OCI-LY1 (cell line): ENCODE data around the gene PANK4.

Experiments
- H2AFZ ChIP-seq: fragments of 200-600 bp; sonication (generic), shearing (Covaris generic); 2 replicates; pipeline ENCODE4 v1.6.0; 2014; ENCODE audit warnings: antibody characterized with exemption, mild to moderate bottlenecking, low read length
- H3F3A ChIP-seq: fragments of 200-600 bp; sonication (generic), shearing (Covaris generic); 2 replicates; pipeline ENCODE4 v1.6.0; 2014; ENCODE audit warnings: mild to moderate bottlenecking, antibody characterized with exemption, low read length, moderate library complexity; ENCODE audit not compliant: insufficient read depth
- H3K27ac ChIP-seq: fragments of 200-600 bp; sonication (generic); 2 replicates; pipeline ENCODE4 v1.5.1; 2014; ENCODE audit warnings: low read length, mixed run types, mild to moderate bottlenecking, low read depth; ENCODE audit not compliant: poor library complexity, severe bottlenecking
- H3K27me3 ChIP-seq: fragments of 200-600 bp; sonication (generic); 2 replicates; pipeline ENCODE4 v1.6.0; 2014; ENCODE audit warnings: antibody characterized with exemption, mild to moderate bottlenecking, low read length, moderate library complexity; ENCODE audit not compliant: insufficient read depth
- H3K36me3 ChIP-seq: fragments of 200-600 bp; sonication (generic); 2 replicates; pipeline ENCODE4 v1.6.1; 2014; ENCODE audit warnings: mild to moderate bottlenecking, antibody characterized with exemption, low read length, moderate library complexity, mixed read lengths; ENCODE audit not compliant: insufficient read depth
- H3K4me1 ChIP-seq: fragments of 200-600 bp; sonication (generic); 2 replicates; pipeline ENCODE4 v1.5.1; 2014; ENCODE audit warnings: mild to moderate bottlenecking, low read length, moderate library complexity; ENCODE audit not compliant: insufficient read depth, severe bottlenecking
- H3K4me2 ChIP-seq: fragments of 200-600 bp; sonication (generic), shearing (Covaris generic); 2 replicates; pipeline ENCODE4 v1.6.1; 2014; ENCODE audit warnings: low read length
- H3K4me3 ChIP-seq: fragments of 200-600 bp; sonication (generic); 2 replicates; pipeline ENCODE4 v1.5.1; 2014; ENCODE audit warnings: low read length, low read depth, mild to moderate bottlenecking, mixed read lengths; ENCODE audit not compliant: poor library complexity, severe bottlenecking
- H3K79me2 ChIP-seq: fragments of 200-600 bp; shearing (Covaris generic); 2 replicates; pipeline ENCODE4 v1.6.1; 2016; ENCODE audit warnings: mixed run types, low read length, mixed read lengths; ENCODE audit not compliant: insufficient read depth
- H3K9ac ChIP-seq: fragments of 200-600 bp; sonication (generic), shearing (Covaris generic); 2 replicates; pipeline ENCODE4 v1.6.1; 2014; ENCODE audit warnings: mild to moderate bottlenecking, low read length, mixed read lengths
- H3K9me2 ChIP-seq: fragments of 200-600 bp; sonication (generic), shearing (Covaris generic); 2 replicates; pipeline ENCODE4 v1.6.1; 2014; ENCODE audit warnings: low read depth, mild to moderate bottlenecking, low read length, mixed read lengths
- H3K9me3 ChIP-seq: fragments of 200-600 bp; shearing (Covaris generic); 2 replicates; pipeline ENCODE4 v1.6.1; 2014; ENCODE audit warnings: low read length, mixed read lengths
- H4K20me1 ChIP-seq: fragments of 200-600 bp; sonication (generic), shearing (Covaris generic); 2 replicates; pipeline ENCODE4 v1.6.0; 2016; ENCODE audit warnings: mild to moderate bottlenecking, low read length; ENCODE audit not compliant: insufficient read depth
- CTCF ChIP-seq: fragments of 200-600 bp; sonication (generic), shearing (Covaris generic); IDR thresholded peaks from 2 replicates; pipeline ENCODE4 v1.5.1; 2017; ENCODE audit warnings: mild to moderate bottlenecking, antibody characterized with exemption, low read length, moderate library complexity, mixed read lengths
- EZH2 ChIP-seq: fragments of 200-600 bp; sonication (generic), shearing (Covaris generic); IDR thresholded peaks from 2 replicates; pipeline ENCODE4 v1.8.0; 2017; ENCODE audit warnings: borderline replicate concordance, mixed run types, mild to moderate bottlenecking, antibody characterized with exemption, low read length, moderate library complexity, mixed read lengths

Gene PANK4

GRCh38 chr1:2528966-2529783 is 2.8 kb upstream of the PANK4 start:
- H3K27me3 ChIP-seq, result 0 out of 2 replicates have a peak, but pooled peaks cover 12% of the 10 kb centered on the region
- peaks cover 16% of the 10 kb centered on the region for H3K79me2 ChIP-seq
- H3K4me1 ChIP-seq, result peaks cover 20% of the 10 kb centered on the region
- H3F3A ChIP-seq, result no peaks in the 10 kb centered on the region
- H3K27ac ChIP-seq, result no peak overlapping the region
- no peaks in the 10 kb centered on the region for H3K36me3 ChIP-seq
- no peak overlapping the region for H3K4me3 ChIP-seq
- no peak overlapping the region for H3K4me2 ChIP-seq
- no peak overlapping the region for H2AFZ ChIP-seq
- no peaks in the 10 kb centered on the region for H4K20me1 ChIP-seq
- TF ChIP-seq CTCF (no peak), EZH2 (no peak)
- H3K9me2 ChIP-seq, result no peaks in the 10 kb centered on the region
- H3K9ac ChIP-seq, result no peak overlapping the region
- no peaks in the 10 kb centered on the region for H3K9me3 ChIP-seq

GRCh38 chr1:2528611-2528965 is 2.2 kb upstream of the PANK4 start:
- Histone ChIP-seq H3K9ac (no peak overlapping the region), H3K4me2 (no peak overlapping the region), H3K9me3 (no peaks in the 10 kb centered on the region), H3K79me2 (peaks cover 22% of the 10 kb centered on the region), H2AFZ (no peak overlapping the region), H3K9me2 (no peaks in the 10 kb centered on the region), H3K4me3 (no peak overlapping the region), H4K20me1 (no peaks in the 10 kb centered on the region), H3K4me1 (peaks cover 26% of the 10 kb centered on the region), H3F3A (no peaks in the 10 kb centered on the region), H3K36me3 (no peaks in the 10 kb centered on the region), H3K27ac (no peak overlapping the region), H3K27me3 (0 out of 2 replicates have a peak, but pooled peaks cover 9% of the 10 kb centered on the region)
- no peak for TF ChIP-seq CTCF
- no peak for TF ChIP-seq EZH2

GRCh38 chr1:2528016-2528415 is 1.6 kb upstream of the PANK4 start:
- Histone ChIP-seq H3K9me2 (no peaks in the 10 kb centered on the region), H3K9me3 (no peaks in the 10 kb centered on the region), H3K36me3 (0 out of 2 replicates have a peak, but pooled peaks cover 2% of the 10 kb centered on the region), H3K4me3 (no peak overlapping the region), H3K4me2 (no peak overlapping the region), H3K27ac (no peak overlapping the region), H3F3A (no peaks in the 10 kb centered on the region), H3K9ac (no peak overlapping the region), H4K20me1 (no peaks in the 10 kb centered on the region), H2AFZ (no peak overlapping the region), H3K79me2 (peaks cover 28% of the 10 kb centered on the region), H3K27me3 (0 out of 2 replicates have a peak, but pooled peaks cover 9% of the 10 kb centered on the region), H3K4me1 (peaks cover 26% of the 10 kb centered on the region)
- TF ChIP-seq CTCF, result no peak
- no peak for TF ChIP-seq EZH2
